ENCODE results near the gene NR5A2. TPM values are rescaled to one million over a fixed set of nuclear protein-coding genes. Genes with fewer than 3 reads are reported as not detected.

The NR5A2 gene
- total RNA-seq, 1 donor from 2014 or later, result 0.60 TPM

DNA sequence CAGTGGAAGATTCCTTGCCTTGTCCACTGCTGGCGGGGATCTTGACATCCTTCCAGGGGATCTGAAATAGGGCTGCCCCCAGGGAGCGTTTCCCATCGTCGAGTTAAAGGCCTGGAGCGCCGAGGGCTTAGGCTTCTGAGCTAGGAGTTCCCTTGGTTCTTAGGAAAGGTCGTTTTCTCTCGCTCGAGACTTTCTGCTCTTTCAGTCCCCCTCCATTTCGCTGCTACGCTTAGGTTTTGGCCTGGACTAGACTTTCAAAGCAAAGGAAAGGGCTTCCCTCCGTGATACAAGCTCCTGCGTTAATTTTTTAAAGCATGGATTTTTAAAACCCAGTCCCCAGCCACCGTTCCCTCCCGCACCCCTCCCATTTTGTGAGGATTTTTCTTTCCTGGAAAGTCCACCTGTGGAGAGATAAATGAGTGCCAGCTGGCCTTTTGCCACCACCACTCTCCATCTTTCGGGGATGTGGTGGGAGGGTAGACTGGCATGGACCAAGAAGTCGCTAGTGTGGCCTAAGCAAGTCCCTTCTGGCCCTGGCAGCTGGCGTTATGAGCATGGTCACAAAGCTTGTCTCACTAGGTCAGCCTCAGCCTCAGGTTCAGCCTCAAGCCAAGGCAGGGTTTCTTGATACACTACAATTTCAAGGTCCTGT lies 9.2 kb downstream of the NR5A2 start:
- ATAC-seq, result no peak

DNA sequence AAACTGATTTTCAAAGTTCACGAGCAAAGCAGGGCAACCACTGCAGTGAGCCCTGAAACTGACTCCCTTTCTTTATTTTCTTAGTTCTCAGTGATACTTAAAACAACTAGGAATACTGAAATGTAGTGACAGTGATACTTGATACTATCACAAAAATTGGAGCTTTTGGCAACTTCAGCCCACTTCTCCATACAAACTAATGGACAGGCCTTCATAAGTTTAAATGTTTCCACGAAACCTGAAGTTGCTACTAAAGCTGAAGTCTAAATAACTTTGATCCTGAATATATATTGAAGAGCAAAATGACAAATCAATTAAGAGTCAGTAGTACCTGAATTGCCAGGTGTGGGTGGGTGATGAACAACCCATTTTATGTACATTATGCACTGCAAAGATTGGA lies 10.0 kb downstream of the NR5A2 start:
- no peak for ATAC-seq

DNA sequence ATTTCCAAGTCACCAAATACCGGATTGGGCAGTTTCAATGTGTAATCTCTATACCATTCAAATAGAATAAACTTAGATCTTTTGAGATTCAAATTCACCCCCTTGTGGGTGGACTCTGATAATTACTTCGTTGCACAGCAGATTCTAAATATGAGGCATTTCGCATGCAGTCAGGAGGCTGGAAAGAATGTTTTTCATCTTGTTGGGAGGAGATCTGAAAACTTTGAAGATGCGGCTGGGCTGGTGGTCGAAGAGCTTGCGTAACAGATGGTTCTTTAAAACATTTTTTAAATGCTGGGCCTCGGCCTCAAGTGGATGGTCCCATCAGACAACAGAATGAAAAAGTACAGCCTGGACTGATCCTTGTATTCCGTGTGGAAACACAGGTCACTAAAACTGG lies 10.4 kb downstream of the NR5A2 start:
- no peak for ATAC-seq

DNA sequence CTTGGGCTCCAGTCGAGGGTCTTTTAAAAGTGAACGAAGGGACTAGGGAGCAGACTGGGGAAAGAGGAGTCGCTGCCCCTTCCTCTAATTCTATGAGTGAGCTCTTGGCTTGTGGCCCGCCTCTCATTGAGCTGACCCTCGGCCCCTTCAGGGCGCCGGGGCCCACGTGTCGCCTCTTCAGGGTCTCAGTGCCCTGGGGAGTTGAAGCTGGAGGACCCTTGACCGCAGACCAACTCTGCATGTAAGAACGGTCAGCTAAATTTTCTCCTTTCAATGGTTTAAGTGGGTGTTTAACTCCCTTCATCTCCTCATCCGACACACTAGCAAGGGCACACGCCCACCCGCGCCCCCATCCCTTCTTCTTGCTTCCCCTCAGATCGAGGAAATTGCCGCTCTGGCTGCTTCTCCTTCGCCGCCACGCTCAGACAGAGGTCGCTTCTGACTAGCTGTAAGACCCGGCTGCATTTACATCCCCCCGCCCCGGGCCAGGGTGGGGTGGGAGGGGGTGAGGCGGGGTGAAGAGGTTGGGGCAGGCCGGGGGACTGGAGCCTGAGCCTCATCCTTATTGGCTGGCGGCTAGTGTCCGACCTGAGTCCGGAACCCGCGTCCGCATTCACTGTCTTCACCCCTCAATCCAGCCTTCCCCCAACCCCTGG lies 10.9 kb downstream of the NR5A2 start:
- ATAC-seq, result no peak

DNA sequence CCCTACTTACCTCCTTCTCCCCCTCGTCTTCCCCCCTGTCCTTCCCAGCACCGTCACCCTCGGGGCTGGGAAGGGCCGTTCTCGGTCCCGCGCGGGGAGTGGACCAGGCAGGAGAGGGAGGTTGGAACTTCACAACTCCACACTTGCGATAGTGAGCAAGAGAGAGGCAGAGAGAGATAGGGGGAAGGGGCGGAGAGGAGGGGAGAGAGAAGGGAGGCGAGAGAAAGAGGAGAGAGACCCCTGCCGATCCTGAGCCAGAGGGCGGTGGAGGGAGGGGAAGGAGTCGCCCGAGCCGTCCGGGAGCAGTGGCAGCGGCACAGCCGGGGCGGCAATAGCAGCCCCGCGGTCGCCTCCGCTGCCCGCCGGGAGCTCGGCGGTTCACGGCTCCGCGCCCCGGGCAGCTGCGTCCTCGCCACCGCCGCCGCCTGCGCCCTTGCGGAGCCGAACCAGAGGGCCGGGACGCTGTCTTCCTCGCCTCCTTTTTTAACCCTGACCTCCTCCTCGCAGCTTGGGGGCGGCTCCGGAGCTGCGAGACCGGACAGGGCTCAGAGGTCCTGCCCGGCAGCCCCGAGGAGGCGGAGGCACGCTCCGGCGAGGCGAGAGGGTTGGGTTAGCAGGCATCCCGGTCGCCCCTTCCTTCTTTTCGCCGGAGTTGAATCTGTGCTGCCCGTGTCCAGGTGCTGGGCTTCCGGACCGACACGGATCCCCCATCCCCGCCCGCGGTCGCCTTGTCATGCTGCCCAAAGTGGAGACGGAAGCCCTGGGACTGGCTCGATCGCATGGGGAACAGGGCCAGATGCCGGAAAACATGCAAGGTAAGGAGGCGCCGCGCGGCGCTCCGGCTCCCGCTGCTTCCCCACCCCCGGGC lies 11.7 kb downstream of the NR5A2 start:
- peak; percentile 42 for ATAC-seq

DNA sequence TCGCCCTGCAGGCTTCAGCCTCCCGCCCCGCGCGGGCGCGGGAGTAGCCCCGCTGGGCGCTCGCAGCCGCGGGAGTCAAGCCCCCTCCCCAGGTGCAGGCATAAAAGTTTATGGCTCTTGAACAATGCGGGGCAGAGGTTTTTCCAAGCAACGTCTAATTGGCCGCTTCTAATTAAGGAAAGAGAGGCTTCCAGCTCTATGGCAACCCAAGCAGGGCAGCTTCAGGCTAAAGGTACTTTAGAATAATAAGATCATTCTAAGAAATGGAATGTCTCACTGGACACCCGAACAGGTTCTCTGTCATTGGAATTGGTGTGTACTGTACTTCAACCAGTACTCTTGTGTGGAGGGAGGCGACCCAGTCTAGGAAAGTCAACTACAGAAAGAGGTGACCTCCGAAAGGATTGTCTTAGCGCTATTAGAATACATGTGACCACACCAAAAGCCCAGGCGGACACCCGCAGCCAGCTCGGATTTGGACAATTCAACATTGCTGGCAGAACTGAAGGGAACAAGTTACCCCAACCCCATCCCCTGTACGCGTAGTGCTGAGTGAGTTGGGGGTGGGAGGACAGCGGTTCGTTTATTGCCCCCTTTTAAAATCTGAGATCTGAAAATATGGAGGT lies 12.5 kb downstream of the NR5A2 start:
- no peak for ATAC-seq

DNA sequence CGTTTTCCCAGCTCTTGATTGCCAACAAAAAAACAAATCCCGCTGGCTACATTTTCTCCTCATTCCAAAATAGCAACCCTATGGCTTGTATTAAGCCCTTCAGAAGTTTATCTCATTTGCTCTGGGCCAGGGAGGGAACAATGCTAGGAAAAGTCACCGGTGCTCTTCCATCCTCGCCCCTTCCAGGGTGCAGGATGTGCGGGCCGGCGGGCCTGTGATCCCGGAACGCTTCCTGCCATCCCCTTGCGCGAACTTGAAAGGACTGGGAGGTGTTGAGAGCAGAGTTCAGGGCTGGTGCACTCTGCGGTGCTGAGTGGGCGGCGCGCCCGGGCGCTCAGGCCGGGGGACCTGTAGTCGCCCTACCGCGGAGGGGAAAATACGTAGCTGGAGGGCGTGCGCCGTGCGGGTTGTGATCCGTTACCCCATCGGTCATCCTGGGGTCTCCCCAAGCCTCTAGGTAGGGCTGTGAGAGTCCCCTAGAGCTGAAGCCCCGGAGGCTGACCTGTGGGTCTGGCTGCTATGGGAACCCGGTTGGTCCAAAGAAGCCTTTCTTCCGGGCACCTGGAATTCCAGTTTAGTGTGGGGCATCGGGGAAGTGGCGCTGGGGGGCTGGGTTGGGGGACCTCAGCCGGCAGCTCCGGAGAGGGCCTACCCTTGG lies 13.1 kb downstream of the NR5A2 start:
- no peak for ATAC-seq

DNA sequence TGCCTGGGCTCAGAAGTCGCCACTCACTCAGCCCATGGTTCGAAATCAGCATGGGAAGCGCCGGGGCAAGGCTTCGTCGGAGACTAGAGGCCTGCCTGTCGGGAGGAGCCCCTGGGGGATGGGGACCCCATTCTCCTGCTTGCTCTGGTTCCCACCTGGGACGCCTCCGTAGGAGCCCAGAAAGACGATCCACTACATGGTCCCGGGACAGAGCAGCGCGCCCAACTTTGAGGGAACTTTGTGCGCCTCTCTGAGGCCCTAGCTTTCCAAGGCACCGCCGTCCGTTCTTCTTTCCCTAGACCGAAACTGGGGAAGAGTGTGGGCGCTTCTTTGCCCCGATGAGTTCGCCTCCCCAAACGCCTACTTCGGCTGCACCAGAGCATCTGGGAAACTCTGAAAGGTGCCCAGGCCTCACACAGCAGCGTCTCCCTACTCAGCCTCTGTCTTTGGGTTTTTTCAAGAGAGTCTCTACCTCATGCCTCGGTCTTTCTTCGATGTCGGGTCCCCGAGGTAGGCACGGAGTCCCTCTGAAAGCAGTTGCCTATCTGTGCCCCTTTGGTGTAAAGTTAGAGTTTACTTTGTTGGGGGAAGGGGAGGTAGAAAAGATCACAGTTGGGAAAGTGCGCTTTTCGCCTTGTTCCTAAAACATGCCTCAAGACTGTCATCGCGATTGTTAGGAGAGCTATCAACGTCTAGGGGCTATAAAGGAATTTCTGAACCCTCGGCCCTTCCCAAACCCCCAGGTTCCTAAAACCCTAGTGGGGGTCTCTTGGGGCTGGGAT lies 14.0 kb downstream of the NR5A2 start:
- ATAC-seq, result no peak

DNA sequence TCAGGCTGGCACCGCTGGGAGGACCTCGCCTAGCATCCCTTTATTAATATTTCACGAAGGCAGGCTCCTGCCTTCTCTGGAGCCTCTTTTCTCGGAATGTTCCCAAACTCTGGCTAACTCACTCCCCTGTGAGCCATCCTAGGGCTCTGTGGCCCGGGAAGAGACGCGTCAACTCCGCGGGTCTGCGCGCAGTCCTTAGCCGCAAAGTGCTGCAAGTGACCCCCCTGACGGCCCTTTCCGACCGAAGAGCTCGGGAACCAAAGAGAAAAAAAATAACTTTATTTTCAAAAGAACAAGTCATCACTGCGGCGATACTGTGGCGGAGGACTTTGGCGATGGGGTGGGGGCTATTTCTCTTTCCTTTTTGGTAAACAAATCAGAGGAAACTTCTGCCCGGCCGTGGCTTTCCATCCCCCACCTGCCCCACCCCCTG lies 14.6 kb downstream of the NR5A2 start:
- no peak for ATAC-seq

DNA sequence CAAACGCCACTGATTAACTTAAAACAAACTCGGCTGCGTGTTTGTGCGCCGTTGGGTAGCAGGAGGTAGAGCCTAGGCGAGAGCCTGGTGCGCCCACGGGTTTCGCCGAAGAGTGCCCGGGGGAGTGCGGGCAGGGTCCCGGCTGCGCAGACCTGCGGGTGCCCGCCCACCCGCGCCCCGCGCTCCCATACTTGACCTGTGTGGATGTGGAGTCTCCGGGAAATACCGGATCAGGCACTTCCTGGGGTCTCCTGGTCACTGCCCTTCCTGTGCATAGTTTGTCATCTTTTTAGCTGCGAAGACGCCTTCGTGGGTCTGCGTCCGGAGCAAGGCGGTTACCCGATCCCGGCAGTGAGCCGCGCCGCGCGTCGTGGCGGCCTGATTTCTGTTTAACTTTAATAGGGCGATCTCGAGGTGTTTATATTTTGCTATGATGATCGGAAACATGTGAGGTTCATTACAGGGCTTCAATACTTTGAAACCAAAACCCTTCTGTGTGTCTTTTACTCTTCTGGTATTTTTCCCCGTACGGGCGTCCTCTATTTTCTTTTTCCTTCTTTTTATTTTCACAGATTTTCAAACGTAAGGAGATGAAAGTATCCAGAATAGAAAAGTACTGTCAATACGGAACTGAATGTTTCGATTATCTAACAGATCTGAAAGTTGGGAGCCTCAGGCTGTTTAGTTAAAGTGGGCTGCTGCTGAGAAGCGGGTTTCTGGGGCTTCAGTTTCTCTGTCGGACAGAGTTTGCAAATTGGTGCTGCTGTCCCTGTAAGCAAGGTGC lies 15.2 kb downstream of the NR5A2 start:
- no peak for ATAC-seq

DNA sequence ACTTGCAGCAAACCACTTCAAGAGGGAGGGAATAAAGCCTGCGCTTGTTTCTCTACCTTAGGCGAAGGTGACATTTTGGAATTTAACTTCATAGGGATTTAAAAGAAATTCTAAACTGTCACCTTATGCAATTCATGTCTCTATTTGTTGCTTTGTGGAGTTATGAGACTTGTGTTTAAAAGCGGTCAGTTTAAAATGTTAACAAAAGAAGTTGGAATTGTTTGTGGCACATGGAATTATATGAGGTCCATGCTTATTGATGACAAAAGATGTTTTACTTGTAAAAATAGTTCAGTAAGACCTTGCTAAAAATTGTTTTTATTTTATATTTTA lies 15.8 kb downstream of the NR5A2 start:
- no peak for ATAC-seq

DNA sequence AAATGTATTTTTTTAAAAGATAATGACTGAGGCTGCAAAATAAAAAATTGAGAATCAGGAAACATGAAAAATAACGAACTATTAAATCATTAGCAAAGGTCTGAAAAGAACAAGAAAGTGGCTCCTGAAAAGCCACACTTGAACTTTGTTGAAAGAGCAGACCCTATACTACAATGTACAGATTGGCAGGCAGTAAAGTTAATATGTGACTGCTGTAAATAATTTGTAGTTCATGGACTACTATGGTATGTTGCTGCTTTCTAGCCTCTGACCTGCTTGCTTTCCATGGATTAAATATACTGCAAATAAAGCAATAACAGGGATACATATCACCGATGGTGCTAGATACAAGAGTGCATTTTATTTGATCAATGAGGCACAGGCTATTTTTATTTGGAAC lies 18.6 kb downstream of the NR5A2 start:
- ATAC-seq, result no peak

DNA sequence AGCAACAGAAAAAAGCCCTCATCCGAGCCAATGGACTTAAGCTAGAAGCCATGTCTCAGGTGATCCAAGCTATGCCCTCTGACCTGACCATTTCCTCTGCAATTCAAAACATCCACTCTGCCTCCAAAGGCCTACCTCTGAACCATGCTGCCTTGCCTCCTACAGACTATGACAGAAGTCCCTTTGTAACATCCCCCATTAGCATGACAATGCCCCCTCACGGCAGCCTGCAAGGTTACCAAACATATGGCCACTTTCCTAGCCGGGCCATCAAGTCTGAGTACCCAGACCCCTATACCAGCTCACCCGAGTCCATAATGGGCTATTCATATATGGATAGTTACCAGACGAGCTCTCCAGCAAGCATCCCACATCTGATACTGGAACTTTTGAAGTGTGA lies 20.7 kb downstream of the NR5A2 start:
- ATAC-seq, result no peak

DNA sequence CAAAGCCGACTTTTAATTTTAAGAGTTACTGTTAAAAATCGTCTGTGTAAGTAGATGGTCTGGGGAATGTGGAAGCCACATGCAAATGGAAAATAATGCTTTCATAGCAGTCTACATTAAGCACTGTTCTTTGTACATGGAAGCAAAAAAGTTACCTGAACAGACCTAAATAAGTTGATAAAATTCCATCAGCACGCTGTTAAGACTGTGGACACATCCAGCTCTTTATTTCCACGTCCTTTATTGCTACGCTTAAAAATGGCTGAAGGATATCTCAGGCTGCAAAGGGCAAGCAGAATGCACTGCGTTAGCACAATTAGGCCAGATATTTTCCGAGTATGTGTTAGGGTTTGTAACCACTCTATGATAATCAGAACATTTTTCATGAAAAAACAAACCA lies 22.3 kb downstream of the NR5A2 start:
- ATAC-seq, result no peak

DNA sequence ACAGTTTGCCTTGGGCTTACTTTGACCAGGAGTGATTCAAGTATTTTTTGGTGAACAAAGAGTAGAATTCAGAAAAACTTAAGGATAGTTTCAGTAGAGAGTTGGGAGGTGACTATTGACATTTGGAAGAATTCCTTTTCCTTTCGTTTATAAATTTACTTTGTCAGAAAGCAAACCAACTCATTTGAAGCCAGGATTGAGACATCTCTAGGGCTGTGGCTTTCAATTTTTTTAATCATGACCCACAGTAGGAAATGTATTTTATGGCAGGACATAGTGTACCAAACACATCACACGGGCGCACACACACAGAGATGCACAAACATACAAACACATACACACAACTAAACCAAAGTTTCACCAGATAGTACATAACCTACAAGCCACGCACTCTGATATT lies 24.1 kb downstream of the NR5A2 start:
- ATAC-seq, result no peak

DNA sequence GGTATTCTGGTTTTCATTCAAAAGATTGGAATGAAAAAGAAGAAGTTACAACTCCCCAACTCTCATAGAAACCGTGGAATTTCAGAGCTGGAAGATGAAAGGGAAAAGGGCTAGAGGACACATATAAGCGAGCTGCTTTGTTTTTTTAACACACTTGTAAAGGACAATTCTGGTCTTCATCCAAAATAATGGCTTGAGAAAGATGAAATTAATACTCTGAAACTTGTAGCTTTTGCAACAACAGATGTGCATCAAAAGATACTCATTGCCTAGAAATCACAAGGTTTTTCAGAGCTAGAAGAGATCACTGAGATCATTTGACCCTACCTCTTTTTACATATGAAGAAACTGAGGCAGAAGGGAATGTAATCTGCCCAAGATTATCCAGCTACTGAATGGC lies 25.6 kb downstream of the NR5A2 start:
- no peak for ATAC-seq

DNA sequence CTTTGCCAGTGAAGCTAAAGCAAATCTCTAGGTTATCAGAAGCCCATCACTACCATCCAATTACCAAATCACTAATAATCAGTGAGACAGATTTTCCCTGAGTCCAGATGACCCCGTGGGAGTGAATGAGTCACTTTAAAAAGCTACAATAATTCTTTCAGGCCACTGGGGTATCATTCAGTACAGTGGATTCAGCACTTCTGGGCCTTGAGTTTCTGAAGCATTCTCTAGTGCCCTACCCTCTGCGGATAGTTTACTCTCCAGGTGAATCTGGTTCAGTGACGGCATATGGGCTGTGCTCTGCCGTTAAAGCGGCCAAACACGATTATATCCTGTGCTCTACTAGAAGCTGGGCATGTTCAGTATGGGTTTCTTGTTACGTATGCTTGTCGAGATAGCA lies 26.1 kb downstream of the NR5A2 start:
- no peak for ATAC-seq

DNA sequence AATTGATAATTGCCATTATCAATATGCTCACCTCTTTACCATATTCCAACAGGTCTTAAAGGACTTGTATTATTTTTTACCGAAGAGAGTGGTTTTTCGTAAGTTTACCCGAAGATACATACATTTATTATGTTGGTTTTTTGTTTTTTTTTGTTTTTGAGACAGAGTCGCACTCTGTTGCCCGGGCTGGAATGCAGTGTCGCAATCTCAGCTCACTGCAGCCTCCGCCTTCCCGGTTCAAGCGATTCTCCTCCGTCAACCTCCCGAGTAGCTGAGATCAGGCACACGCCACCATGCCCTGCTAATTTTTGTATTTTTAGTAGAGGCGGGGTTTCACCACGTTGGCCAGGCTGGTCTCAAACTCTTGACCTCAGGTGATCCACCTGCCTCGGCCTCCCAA lies 30.8 kb downstream of the NR5A2 start:
- ATAC-seq, result no peak

DNA sequence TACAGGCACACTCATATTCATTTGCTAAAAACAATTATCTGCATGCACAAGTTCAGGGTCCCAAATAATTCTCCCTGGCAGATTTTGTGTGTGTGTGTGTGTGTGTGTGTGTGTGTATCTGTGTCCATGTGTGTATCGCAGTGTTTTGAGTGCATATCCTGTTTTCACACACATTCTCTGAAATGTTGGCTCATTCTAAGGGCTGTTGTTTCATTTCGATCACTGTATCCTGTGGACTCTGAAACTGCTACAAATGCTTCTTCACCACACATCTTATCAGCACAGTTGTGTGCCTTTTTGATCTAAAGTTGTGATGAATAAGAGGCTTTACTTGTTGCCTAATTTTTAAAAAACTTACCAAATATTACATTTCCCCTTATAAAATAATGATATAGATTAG lies 34.6 kb downstream of the NR5A2 start:
- no peak for ATAC-seq

DNA sequence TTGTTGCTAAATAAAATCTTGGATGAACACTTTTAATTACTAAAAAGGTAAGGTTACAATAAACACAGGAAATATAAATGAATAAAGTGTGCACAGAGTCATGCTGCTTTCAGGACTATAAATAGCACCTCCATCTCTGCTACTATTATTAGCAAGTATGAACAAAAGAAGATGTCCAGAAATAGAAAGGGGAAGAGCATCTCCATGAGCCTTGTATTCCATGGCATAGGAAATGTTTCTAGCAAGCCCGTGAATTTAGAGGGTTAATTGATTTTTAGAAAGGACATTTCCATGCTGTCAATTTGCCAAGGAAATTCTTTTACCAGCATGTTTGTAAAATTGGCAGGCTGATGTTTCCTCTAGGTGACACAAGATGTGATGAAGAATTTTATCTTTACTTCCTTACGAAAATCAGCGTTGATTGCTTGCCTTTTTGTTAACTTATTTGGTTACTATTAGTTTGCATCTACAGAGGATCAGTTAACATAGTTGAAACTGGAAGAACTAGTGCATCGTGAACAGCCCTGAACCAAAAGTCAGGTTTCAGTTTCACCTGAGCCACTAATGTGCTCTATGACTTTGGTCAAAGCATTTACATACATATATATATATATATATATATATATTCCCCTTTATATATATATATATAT lies 45.3 kb downstream of the NR5A2 start:
- ATAC-seq, result no peak

DNA sequence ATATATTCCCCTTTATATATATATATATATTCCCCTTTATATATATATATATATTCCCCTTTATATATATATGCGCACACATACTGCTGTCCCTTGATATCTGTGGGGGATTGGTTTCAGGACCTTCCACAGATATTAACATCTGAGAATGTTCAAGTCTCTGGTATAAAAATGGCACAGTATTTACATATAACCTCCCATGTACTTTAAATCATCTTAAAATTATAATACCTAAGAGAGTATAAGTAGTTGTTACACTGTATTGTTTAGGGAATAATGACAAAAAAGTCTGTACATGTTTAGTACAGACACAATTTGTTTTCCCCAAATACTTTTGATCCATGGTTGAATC lies 45.8 kb downstream of the NR5A2 start:
- ATAC-seq, result no peak

Data from esophagus mucosa (tissue), 1 donor.